Epithelial cell of esophagus (primary cell): ENCODE results near the gene UGT3A1.

Experiments
- DNase-seq: peaks from one replicate; pipeline ENCODE4 v3.0.0; 2010; ENCODE audit warnings: low read depth
- H3K4me3 ChIP-seq: 2 replicates; pipeline ENCODE4 v1.5.1; 2011; ENCODE audit warnings: mild to moderate bottlenecking, low read length, control low read depth
- TF ChIP-seq, protein P1 (sequence below): IDR thresholded peaks from 2 replicates; pipeline ENCODE4 v1.5.1; 2011; ENCODE audit warnings: low read depth, mild to moderate bottlenecking, low read length, control low read depth, inconsistent platforms; ENCODE audit not compliant: insufficient read depth; ENCODE audit errors: missing control alignments

Gene UGT3A1

DNA sequence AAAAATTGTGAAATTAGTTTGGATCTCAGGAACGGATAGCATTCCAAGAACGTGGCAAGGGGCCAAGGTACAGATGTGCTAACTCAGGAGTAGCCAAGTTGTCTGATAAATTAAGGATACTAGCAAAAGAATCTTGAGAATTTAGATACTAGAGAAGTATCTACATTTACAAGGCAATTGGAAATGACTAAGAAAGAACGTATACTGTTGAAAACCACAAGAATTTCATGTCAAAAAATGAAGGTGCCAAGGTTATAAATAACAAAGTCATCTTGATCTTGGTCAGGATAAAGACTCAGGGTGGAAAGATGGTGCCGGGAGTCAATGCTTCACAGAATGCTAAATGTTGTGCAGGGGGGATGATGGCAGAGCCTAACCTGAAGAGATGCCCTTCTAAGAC, 72.0 kb downstream of the UGT3A1 start:
- peak; percentile 40 for DNase-seq

DNA sequence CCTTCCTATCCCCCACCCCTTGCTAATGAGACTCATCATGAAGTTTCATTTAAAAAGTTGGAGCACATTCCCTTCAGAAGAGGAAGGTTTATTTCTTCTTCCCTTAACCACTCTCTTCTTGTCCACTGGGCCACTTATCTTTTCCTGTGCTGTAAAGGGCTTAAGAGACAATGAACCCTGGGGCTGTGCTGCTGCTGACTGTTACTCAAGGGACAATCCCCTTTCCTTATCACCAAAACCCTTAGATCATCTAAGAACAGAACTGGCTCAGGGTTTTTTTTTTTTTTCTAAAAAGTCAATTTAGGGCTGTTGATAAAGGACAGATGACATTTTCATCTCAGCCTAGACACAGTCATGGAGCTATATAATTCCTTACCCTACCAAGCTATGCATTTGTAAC, 82.4 kb downstream of the UGT3A1 start:
- TF ChIP-seq, protein P1, sequence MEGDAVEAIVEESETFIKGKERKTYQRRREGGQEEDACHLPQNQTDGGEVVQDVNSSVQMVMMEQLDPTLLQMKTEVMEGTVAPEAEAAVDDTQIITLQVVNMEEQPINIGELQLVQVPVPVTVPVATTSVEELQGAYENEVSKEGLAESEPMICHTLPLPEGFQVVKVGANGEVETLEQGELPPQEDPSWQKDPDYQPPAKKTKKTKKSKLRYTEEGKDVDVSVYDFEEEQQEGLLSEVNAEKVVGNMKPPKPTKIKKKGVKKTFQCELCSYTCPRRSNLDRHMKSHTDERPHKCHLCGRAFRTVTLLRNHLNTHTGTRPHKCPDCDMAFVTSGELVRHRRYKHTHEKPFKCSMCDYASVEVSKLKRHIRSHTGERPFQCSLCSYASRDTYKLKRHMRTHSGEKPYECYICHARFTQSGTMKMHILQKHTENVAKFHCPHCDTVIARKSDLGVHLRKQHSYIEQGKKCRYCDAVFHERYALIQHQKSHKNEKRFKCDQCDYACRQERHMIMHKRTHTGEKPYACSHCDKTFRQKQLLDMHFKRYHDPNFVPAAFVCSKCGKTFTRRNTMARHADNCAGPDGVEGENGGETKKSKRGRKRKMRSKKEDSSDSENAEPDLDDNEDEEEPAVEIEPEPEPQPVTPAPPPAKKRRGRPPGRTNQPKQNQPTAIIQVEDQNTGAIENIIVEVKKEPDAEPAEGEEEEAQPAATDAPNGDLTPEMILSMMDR = no peak
- H3K4me3 ChIP-seq = no peak overlapping the region
- DNase-seq = no peak

More for the DNA sequence above, 72.0 kb downstream of the UGT3A1 start:
- H3K4me3 ChIP-seq = no peak overlapping the region
- TF ChIP-seq, protein P1 = no peak

DNA sequence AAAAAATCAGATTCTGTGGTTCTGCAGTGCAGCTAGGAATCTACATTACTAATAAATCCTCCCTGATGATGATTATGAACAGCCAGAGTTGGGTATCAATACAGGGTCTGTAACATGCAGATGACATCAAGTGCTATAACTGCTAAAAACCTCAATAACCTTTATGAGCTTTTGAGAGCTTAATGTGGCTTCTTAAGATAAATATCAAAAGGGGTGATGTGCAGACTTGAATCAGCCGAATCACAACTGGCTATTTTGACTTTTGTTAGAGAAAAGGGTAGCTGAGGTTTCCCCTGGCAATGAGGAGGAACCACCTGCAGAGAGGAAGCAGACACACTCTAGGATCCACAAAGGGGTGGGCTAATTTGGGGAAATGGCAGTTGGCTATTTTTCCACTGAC, 83.0 kb downstream of the UGT3A1 start:
- TF ChIP-seq, protein P1 = no peak

DNA sequence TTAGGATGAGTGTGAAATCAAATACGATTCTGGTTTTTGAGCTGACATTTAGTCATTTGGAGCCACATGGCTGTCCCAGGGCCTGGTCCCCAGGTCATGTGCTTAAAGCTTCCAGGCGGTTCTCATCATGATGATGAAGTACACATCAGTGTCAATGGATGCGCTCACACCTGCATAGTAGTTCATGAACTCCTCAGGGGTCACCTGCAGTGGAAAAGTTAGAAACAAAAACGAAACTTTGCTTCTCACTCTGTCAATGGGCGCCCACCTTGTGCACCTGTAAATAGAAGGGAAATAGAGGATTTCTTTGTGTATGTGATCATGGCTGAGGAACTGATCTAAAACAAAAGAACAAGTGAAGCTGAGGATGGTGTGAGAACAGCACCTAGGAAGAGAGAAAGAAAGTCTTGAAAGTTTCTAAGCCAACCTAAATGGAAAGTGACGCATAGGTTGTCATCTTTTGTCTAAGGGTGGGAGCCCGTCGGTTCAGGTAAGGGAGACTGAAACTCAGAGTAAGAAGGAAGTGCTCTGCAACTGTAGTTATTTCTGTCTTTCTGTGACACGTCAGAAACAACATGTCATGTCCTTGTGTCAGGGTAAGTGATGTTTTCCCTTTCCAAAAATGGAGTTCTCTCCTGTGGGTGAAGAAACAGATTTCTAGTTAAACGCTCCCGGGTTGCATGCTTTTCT, 86.6 kb downstream of the UGT3A1 start:
- TF ChIP-seq, protein P1 = no peak
- no peak overlapping the region for H3K4me3 ChIP-seq
- no peak for DNase-seq

More for the DNA sequence above, 83.0 kb downstream of the UGT3A1 start:
- no peak overlapping the region for H3K4me3 ChIP-seq
- no peak for DNase-seq

DNA sequence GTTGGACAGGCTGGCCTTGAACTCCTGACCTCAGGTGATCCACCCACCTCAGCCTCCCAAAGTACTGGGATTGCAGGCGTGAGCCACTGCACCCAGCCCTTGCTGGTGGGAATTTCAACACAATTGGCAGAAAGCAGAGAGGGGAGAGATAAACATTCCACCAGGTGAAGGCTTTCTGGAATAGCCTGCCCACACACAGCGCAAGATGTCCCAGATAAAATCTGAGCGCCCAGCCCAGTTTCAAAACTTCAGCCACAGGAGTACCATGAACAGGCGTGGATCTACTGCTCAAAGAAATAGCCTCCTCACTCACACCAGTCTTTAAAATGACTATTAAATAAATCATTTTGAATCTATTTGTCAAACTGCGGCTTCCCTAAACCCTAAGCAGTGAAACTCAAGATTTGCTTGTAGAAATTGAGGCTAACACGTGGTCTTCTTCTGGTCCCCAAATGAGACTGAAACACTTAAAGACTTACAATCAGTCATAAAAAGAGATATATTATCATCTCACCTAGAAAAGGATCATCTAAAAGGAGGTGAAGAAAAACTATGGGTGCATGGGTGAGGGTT, 87.5 kb downstream of the UGT3A1 start:
- TF ChIP-seq, protein P1 = no peak
- no peak for DNase-seq
- no peak overlapping the region for H3K4me3 ChIP-seq

DNA sequence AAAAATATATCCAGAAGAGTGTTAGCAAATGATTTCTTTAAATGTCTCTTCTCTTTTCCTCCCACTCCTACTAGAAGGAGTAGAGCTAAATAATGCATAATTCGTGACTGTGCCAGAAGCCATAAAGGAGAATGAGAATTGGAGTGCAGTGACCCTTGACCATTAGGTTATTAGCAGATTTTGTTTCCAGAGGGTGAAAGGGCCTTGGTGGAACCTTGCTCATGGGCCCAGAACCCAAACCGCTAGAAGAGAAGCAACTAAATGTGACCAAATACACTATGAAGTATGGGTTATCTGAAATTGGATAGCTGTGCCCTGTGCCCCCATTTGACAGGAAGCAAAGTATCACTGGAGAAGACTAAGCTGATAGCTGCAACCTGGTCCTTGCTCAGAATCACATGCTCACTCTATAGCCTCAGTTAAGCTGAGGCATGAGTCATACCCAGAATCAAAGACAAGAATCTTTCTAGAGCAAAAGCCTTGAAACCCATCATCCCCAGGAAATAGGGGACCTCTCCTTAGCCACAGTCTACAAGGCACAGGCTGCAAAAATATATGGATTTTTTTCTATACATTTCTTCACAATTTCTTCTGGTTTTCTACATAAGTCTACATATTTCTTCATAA, 89.0 kb downstream of the UGT3A1 start:
- DNase-seq = peak; percentile 29

More for the DNA sequence above, 89.0 kb downstream of the UGT3A1 start:
- H3K4me3 ChIP-seq = no peak overlapping the region
- TF ChIP-seq, protein P1 = no peak
